Adrenal gland (tissue), 12 donors: ENCODE measurements around the gene LFNG. TPM values are rescaled to one million over a fixed set of nuclear protein-coding genes. Genes with fewer than 3 reads are reported as not detected.

ENCODE experiments used
- DNase-seq, 7 donors: peaks; one replicate each; pipeline ENCODE4 v3.0.0-alpha.2; 2019 to 2020
- H3K27ac ChIP-seq, 5 donors: fragments of 200-600 bp; sonication (generic) in 4 of 5; 1 replicate in 3 of 5; 2 replicates in 2 of 5; pipeline versions ENCODE4 v1.5.1 to v1.8.0; 2016 to 2020; ENCODE audit warnings: mild to moderate bottlenecking in 1 of 5
- H3K27me3 ChIP-seq: fragments of 200-600 bp; 2 replicates; pipeline ENCODE4 v1.8.0; 2021
- H3K36me3 ChIP-seq, 2 donors: fragments of 200-600 bp; replicated peaks in 1 of 2; 1 replicate in 1 of 2; 2 replicates in 1 of 2; pipeline versions ENCODE4 v1.5.1 to v1.8.0; 2018 to 2022
- H3K4me1 ChIP-seq, 2 donors: fragments of 200-600 bp; replicated peaks in 1 of 2; 1 replicate in 1 of 2; 2 replicates in 1 of 2; pipeline versions ENCODE4 v1.5.1 to v1.8.0; 2018 to 2021
- H3K4me3 ChIP-seq, 4 donors: fragments of 200-600 bp; sonication (generic) in 3 of 4; one replicate each; pipeline ENCODE4 v1.5.1; 2016 to 2018
- H3K9me3 ChIP-seq, 3 donors: fragments of 200-600 bp; sonication (generic) in 1 of 3; replicated peaks in 1 of 3; 1 replicate in 2 of 3; 2 replicates in 1 of 3; pipeline versions ENCODE4 v1.5.1 to v1.8.0; 2016 to 2021
- POLR2A ChIP-seq, 2 donors: fragments of 450-650 bp; IDR thresholded peaks; one replicate each; pipeline ENCODE4 v1.6.1; 2017; ENCODE audit warnings: antibody characterized with exemption in 2 of 2, mild to moderate bottlenecking in 2 of 2, moderate library complexity in 1 of 2
- WGBS, 4 donors: extraction: QIAGEN DNeasy Blood & Tissue Kit in 2 of 4; methylation state at CpG; one replicate each; pipeline versions ENCODE4 v1.1.5 to v1.1.7; 2013 to 2017; 5-methylcytosine and 5-hydroxymethylcytosine counted together
- intact Hi-C, 2 donors: fragments of 100-400 bp; cut with DNase I; formaldehyde crosslinking; loops; one replicate each; pipeline versions ENCODE4 v1.14.1 to v1.15.0; 2022 to 2023
- polyA plus RNA-seq, 3 donors: library from polyadenylated mRNA; stranded (reverse); fragments of 200-250 nt in 2 of 3; fragments of 350-450 nt in 1 of 3; fragmentation: Illumina TruSeq in 1 of 3; extraction: RNeasy Lipid Tissue Mini Kit (QIAGEN cat#74804) in 1 of 3; gene quantifications; one replicate each; pipeline ENCODE4 v1.2.3, GENCODE V29; 2013 to 2014
- total RNA-seq, 9 donors: library from RNA; depleted of rRNA in 4 of 9; stranded (reverse); fragments of >200 nt in 4 of 9; fragments of 120-200 nt in 1 of 9; fragmentation: NEBNext Ultra II Directional in 1 of 9; extraction: Animal tissue kit (Norgen Biotek cat#: 25700) in 1 of 9; gene quantifications; one replicate each; pipeline versions ENCODE4 v1.1.0 to v1.2.4, GENCODE V29; 2013 to 2023
- TF ChIP-seq, protein P1 (sequence below), 6 experiments: fragments of 450-650 bp in 4 of 6; fragments of 200-600 bp in 2 of 6; sonication (generic) in 1 of 6; IDR thresholded peaks; 1 replicate in 5 of 6; 2 replicates in 1 of 6; pipeline versions ENCODE4 v1.5.1 to v1.8.0; 2016 to 2021; ENCODE audit warnings: antibody characterized with exemption in 6 of 6, mild to moderate bottlenecking in 2 of 6, moderate library complexity in 1 of 6
- donor health status: healthy with polysubstance abuse.
- donor health status: Bipolar disorder and iron deficiency.
- donor health status: DM: yes; HTN: yes; CAD: no.
- donor health status: DM: no; HTN: no; CAD: no.
- donor health status: DM: no; HTN: no; CAD: no.
- donor health status: DM: yes; HTN: yes; CAD: no.

The LFNG gene
- total and polyA plus RNA-seq, 12 donors, result 1.4 to 26.1 (median 14.2) TPM

DNA sequence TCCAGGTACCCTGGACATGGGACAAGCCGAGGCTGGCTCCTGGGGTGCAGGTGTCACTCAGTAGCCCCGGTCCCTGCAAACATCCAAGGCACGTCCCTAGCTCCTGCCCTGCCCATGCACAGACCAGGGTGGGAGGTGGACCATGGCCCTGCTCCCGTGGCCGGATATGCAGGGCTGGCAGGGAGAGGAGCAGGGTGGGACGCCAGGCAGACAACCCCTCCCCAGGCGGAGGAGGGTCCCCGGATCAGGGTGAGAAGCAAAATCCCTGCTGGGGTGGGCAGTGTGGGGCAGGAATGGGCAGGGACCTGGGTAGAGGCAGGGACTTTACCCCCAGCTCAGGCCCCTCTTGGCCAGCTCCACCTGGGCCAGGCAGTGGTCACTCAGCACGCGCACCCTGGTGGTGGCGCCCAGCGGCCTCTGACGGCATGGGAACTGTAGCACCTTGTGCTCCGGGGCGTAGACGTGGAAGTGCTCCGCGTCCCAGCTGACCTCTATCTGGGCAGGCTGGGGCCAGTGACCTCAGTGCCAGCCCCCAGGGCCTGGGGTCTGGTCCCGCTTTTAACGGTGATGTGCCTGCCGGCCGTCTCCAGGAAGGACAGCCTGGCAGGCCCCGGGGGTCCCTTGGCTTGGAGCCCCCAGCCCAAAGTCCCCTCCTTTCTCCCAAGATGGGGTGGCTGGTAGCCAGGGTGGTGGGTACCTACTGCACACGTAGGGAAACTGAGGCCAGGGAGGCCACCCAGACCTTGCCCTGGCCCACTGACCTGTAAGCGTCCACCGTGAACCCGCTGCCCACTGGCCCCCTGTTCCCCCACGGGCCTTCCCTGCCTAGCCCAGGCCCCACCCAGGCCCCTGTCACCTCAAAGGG lies 44.5 kb upstream of the LFNG start:
- TF ChIP-seq, protein P1, sequence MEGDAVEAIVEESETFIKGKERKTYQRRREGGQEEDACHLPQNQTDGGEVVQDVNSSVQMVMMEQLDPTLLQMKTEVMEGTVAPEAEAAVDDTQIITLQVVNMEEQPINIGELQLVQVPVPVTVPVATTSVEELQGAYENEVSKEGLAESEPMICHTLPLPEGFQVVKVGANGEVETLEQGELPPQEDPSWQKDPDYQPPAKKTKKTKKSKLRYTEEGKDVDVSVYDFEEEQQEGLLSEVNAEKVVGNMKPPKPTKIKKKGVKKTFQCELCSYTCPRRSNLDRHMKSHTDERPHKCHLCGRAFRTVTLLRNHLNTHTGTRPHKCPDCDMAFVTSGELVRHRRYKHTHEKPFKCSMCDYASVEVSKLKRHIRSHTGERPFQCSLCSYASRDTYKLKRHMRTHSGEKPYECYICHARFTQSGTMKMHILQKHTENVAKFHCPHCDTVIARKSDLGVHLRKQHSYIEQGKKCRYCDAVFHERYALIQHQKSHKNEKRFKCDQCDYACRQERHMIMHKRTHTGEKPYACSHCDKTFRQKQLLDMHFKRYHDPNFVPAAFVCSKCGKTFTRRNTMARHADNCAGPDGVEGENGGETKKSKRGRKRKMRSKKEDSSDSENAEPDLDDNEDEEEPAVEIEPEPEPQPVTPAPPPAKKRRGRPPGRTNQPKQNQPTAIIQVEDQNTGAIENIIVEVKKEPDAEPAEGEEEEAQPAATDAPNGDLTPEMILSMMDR (IDR thresholded peaks at IDR 0.05), result no peak
- no peak for TF ChIP-seq POLR2A (IDR thresholded peaks at IDR 0.05)
- H3K4me1 ChIP-seq, result peaks cover 0 to 17% of the 10 kb centered on the region in 2 donors
- DNase-seq, result no peak
- intact Hi-C loops, result loop anchor here (2.0 to 10.0 kb wide), 4 partner anchors 84 to 210 kb away; partner anchors contain the start of genes AMZ1 (in 1 of the 2) and IQCE (in 1 of the 2)
- no peak overlapping the region for H3K27ac ChIP-seq
- H3K9me3 ChIP-seq, result no peaks in the 10 kb centered on the region
- H3K27me3 ChIP-seq, result peaks cover 10% of the 10 kb centered on the region
- WGBS, 4 donors, result 80 to 90% (median 83%) methylated on average over 1 to 28 of the region's 28 CpGs
- H3K36me3 ChIP-seq, result no peaks in the 10 kb centered on the region
- no peak overlapping the region for H3K4me3 ChIP-seq

DNA sequence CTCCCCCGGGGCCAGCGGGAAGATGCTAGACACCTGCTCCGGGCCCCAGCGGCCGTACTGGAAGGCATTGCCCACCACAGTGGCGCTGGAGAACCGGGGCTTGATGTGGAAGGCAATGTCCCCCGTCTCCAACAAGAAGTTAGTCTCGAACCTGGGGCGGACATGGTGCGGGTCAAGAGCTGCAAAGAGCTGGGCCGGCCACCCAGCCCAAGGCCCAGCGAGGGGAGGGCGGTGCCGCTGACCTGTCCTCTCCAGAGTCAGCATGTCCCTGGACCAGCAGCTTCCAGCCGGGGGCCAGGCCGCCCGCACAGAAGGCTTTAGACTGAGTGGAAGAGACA lies 43.9 kb upstream of the LFNG start:
- TF ChIP-seq, protein P1 (IDR thresholded peaks at IDR 0.05), result no peak
- peaks cover 0 to 17% of the 10 kb centered on the region in 2 donors for H3K4me1 ChIP-seq
- intact Hi-C loops, result loop anchor here (2.0 to 10.0 kb wide), 4 partner anchors 83 to 209 kb away; partner anchors contain the start of genes AMZ1 (in 1 of the 2) and IQCE (in 1 of the 2)
- no peaks in the 10 kb centered on the region for H3K36me3 ChIP-seq
- peaks cover 10% of the 10 kb centered on the region for H3K27me3 ChIP-seq
- WGBS, 4 donors, result 89 to 90% (median 90%) methylated on average over 15 to 18 of the region's 18 CpGs; no CpG with 5 or more reads in 1 of the 4 donors
- no peak overlapping the region for H3K4me3 ChIP-seq
- H3K9me3 ChIP-seq, result no peaks in the 10 kb centered on the region
- DNase-seq, result no peak
- H3K27ac ChIP-seq, result no peak overlapping the region

DNA sequence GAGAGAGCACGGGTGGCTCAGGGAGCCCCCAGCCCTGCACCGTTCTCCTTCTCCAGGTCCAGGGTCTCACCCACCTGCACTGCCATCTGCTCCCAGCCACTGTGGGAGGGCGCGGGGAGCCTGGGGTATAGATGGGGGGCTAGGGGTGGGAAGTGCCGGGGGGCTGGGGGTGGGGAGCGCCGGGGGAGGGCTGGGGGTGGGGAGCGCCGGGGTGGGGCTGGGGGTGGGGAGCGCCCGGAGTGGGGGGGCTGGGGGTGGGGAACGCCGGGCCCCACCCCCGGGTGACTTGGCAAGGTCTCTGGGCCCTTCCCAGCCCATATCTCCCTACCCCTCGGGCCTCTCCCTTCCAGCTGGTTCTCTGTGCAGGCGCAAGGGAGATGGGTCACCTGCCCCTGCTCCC lies 43.3 kb upstream of the LFNG start, which contains the start of gene GRIFIN:
Gene GRIFIN (minus strand): TSS at position 101 of the 400 bp plus-strand sequence. CDS start 15 bp downstream, at position 86.
- 55 to 61% methylated on average over 12 to 15 of the region's 16 CpGs; no CpG with 5 or more reads in 2 of the 4 donors for WGBS, 4 donors

More for the DNA sequence above, 43.3 kb upstream of the LFNG start, which contains the start of gene GRIFIN:
- H3K4me1 ChIP-seq, result peaks cover 0 to 17% of the 10 kb centered on the region in 2 donors
- TF ChIP-seq, protein P1 (IDR thresholded peaks at IDR 0.05), result no peak
- TF ChIP-seq POLR2A (IDR thresholded peaks at IDR 0.05), result no peak
- DNase-seq, result no peak
- H3K9me3 ChIP-seq, result no peaks in the 10 kb centered on the region
- H3K27ac ChIP-seq, result no peak within 1 kb of the TSS
- no peaks in the 10 kb centered on the region for H3K36me3 ChIP-seq
- H3K4me3 ChIP-seq, result no peak within 1 kb of the TSS
- peaks cover 10% of the 10 kb centered on the region for H3K27me3 ChIP-seq
- intact Hi-C loops, result loop anchor here (5.0 to 10.0 kb wide), 3 partner anchors 91 to 209 kb away; partner anchors contain the start of gene AMZ1 (in 1 of the 2)
